K562 (cell line): Measurements from ENCODE around the gene ITPR2. TPM values are rescaled to one million over a fixed set of nuclear protein-coding genes. Genes with fewer than 3 reads are reported as not detected.

ENCODE experiments used
- BMI1 ChIP-seq: fragments of 150-350 bp; IDR thresholded peaks from 2 replicates; pipeline ENCODE4 v1.6.1; 2014; ENCODE audit warnings: low read length
- CREB1 ChIP-seq, 2 experiments: sonication (generic) in 1 of 2; formaldehyde crosslinking in 1 of 2; IDR thresholded peaks; 2 replicates each; pipeline versions ENCODE4 v1.6.1 to v1.8.0; 2012 to 2022; ENCODE audit warnings: inconsistent platforms in 1 of 2, mild to moderate bottlenecking in 1 of 2, missing genetic modification reagents in 1 of 2, moderate library complexity in 1 of 2
- DACH1 ChIP-seq: fragments of 450-650 bp; IDR thresholded peaks from 2 replicates; pipeline ENCODE4 v1.6.1; 2018; ENCODE audit not compliant: partially characterized antibody
- ESRRA ChIP-seq: fragments of 450-650 bp; IDR thresholded peaks from 2 replicates; pipeline ENCODE4 v1.6.1; 2014; ENCODE audit warnings: low read depth, mild to moderate bottlenecking, moderate library complexity, borderline replicate concordance
- FOXJ2 ChIP-seq: fragments of 200-800 bp; sonication (Bioruptor generic); IDR thresholded peaks from 2 replicates; pipeline ENCODE4 v1.6.1; 2016; ENCODE audit warnings: missing genetic modification characterization, missing compliant biosample characterization
- GTF2F1 ChIP-seq: IDR thresholded peaks from 2 replicates; pipeline ENCODE4 v1.6.1; 2011; ENCODE audit warnings: low read depth, low read length, improper control_type of control experiment
- L3MBTL2 ChIP-seq: fragments of 450-650 bp; IDR thresholded peaks from 2 replicates; pipeline ENCODE4 v1.6.1; 2016; ENCODE audit warnings: mild to moderate bottlenecking, moderate library complexity
- LARP7 ChIP-seq: fragments of 450-650 bp; IDR thresholded peaks from 2 replicates; pipeline ENCODE4 v1.6.1; 2016
- POLR3A ChIP-seq: IDR thresholded peaks from 2 replicates; pipeline ENCODE4 v1.6.1; 2011; ENCODE audit warnings: borderline replicate concordance, mild to moderate bottlenecking, moderate library complexity; ENCODE audit not compliant: insufficient read length, insufficient read depth; ENCODE audit errors: extremely low read depth
- RBFOX2 ChIP-seq: fragments of 200-400 bp; formaldehyde crosslinking; IDR thresholded peaks from 2 replicates; pipeline ENCODE4 v1.6.1; 2017; ENCODE audit warnings: low read depth, mild to moderate bottlenecking, low read length, moderate library complexity
- ZNF316 ChIP-seq: fragments of 450-650 bp; IDR thresholded peaks from 2 replicates; pipeline ENCODE4 v1.6.1; 2016
- polyA plus RNA-seq, 8 experiments: library from polyadenylated mRNA; depleted of rRNA in 4 of 8; stranded (reverse) in 5 of 8; unstranded in 3 of 8; fragments of >200 nt; fragmentation: Nextera tagmentation in 2 of 8; fragmentation: Illumina TruSeq in 1 of 8; extraction: Ambion mirVana in 2 of 8; extraction: Trizol in 1 of 8; gene quantifications; 2 replicates each; pipeline versions ENCODE4 v1.2.1 to v1.2.3, GENCODE V29; 2011 to 2014; ENCODE audit warnings: inconsistent platforms in 1 of 8, missing spikeins in 1 of 8
- total RNA-seq, 7 experiments: library from RNA; depleted of rRNA in 6 of 7; stranded (reverse); fragments of >200 nt in 6 of 7; fragmentation: Illumina TruSeq in 2 of 7; extraction: Trizol in 2 of 7; gene quantifications; 2 replicates each; pipeline versions ENCODE4 v1.2.1 to v1.2.3, GENCODE V29; 2011 to 2021; ENCODE audit warnings: low replicate concordance in 1 of 7
- TF ChIP-seq, protein P1 (sequence below): fragments of 250-450 bp; sonication (Bioruptor Pico); IDR thresholded peaks from 2 replicates; pipeline ENCODE4 v1.5.0; 2020; ENCODE audit warnings: mild to moderate bottlenecking
- TF ChIP-seq, protein P2 (sequence below): fragments of 150-350 bp; IDR thresholded peaks from 2 replicates; pipeline ENCODE4 v1.6.1; 2014; ENCODE audit warnings: low read depth, mild to moderate bottlenecking, low read length, borderline replicate concordance
- TF ChIP-seq, protein P3 (sequence below): fragments of 250-450 bp; sonication (Bioruptor Pico); IDR thresholded peaks from 2 replicates; pipeline ENCODE4 v1.9.0; 2021; ENCODE audit warnings: mild to moderate bottlenecking, inconsistent platforms
- TF ChIP-seq, protein P4 (sequence below): conservative IDR thresholded peaks from 2 replicates; pipeline ENCODE4 v1.6.1; 2011; ENCODE audit warnings: low read depth, mild to moderate bottlenecking, low read length; ENCODE audit not compliant: control insufficient read depth
- TF ChIP-seq, protein P5 (sequence below), 2 experiments: fragments of 200-800 bp in 1 of 2; sonication (Bioruptor generic) in 1 of 2; sonication (generic) in 1 of 2; formaldehyde crosslinking in 1 of 2; IDR thresholded peaks in 1 of 2; conservative IDR thresholded peaks in 1 of 2; 2 replicates each; pipeline versions ENCODE4 v1.5.0 to v1.6.1; 2016 to 2020; ENCODE audit warnings: missing compliant biosample characterization in 1 of 2, missing genetic modification characterization in 1 of 2, missing genetic modification reagents in 1 of 2

ITPR2 gene
- total and polyA plus RNA-seq, 9 of the 15 experiments (the other 6 are each of a cell fraction or from before 2014, with no cell fraction given), result 0.21 to 3.3 (median 0.95) TPM

DNA sequence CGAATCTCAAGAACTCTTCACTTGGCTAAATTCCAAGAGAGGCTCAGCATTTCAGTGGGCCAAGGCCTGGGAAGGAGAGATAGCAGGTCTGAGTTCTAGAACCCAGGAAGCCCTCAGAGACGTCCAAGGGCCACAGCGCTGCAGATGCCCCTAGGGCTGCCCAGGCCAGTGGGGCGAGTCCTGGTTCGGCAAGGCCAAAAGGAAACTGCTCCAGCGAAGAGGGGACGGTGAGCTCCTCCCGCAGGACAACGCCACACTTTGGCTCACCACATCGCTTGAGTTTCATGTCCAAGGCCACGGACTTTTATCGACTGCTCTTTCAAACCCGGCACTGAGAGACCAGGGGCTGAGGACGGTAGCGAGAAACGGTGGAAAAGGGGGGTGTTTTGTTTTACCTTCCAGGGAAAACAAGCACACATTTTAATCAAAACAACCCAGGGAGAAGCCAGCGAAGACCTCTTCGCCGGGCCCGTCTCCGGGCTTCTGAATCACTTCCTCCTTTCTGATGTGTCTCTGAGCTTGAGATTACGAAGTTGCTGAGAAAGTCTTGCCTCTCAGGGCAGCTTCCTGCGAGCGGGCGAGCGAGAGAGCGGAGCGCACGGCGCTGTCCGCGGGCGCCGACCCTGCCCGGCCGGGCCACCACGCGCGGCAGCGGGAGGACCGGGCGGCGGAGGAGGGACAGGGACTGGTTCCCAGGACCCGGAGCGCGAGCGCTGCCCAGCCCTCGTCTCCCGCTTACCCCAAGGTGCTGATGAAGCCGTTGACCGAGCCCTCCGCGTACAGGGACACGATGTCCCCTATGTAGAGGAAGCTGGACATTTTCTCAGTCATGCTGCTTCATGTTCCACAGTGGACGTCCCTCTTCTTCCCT, 808 bp downstream of the ITPR2 start (continued):
- TF ChIP-seq, protein P1, sequence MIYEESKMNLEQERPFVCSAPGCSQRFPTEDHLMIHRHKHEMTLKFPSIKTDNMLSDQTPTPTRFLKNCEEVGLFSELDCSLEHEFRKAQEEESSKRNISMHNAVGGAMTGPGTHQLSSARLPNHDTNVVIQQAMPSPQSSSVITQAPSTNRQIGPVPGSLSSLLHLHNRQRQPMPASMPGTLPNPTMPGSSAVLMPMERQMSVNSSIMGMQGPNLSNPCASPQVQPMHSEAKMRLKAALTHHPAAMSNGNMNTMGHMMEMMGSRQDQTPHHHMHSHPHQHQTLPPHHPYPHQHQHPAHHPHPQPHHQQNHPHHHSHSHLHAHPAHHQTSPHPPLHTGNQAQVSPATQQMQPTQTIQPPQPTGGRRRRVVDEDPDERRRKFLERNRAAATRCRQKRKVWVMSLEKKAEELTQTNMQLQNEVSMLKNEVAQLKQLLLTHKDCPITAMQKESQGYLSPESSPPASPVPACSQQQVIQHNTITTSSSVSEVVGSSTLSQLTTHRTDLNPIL (CRISPR knock-in tag), result no peak
- TF ChIP-seq GTF2F1, result no peak
- TF ChIP-seq, protein P2, sequence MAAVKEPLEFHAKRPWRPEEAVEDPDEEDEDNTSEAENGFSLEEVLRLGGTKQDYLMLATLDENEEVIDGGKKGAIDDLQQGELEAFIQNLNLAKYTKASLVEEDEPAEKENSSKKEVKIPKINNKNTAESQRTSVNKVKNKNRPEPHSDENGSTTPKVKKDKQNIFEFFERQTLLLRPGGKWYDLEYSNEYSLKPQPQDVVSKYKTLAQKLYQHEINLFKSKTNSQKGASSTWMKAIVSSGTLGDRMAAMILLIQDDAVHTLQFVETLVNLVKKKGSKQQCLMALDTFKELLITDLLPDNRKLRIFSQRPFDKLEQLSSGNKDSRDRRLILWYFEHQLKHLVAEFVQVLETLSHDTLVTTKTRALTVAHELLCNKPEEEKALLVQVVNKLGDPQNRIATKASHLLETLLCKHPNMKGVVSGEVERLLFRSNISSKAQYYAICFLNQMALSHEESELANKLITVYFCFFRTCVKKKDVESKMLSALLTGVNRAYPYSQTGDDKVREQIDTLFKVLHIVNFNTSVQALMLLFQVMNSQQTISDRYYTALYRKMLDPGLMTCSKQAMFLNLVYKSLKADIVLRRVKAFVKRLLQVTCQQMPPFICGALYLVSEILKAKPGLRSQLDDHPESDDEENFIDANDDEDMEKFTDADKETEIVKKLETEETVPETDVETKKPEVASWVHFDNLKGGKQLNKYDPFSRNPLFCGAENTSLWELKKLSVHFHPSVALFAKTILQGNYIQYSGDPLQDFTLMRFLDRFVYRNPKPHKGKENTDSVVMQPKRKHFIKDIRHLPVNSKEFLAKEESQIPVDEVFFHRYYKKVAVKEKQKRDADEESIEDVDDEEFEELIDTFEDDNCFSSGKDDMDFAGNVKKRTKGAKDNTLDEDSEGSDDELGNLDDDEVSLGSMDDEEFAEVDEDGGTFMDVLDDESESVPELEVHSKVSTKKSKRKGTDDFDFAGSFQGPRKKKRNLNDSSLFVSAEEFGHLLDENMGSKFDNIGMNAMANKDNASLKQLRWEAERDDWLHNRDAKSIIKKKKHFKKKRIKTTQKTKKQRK, result no peak
- TF ChIP-seq DACH1, result no peak
- TF ChIP-seq FOXJ2, result no peak
- TF ChIP-seq ESRRA, result no peak
- TF ChIP-seq POLR3A, result no peak
- TF ChIP-seq BMI1, result no peak
- TF ChIP-seq RBFOX2, result peak; percentile 74
- TF ChIP-seq, protein P3, sequence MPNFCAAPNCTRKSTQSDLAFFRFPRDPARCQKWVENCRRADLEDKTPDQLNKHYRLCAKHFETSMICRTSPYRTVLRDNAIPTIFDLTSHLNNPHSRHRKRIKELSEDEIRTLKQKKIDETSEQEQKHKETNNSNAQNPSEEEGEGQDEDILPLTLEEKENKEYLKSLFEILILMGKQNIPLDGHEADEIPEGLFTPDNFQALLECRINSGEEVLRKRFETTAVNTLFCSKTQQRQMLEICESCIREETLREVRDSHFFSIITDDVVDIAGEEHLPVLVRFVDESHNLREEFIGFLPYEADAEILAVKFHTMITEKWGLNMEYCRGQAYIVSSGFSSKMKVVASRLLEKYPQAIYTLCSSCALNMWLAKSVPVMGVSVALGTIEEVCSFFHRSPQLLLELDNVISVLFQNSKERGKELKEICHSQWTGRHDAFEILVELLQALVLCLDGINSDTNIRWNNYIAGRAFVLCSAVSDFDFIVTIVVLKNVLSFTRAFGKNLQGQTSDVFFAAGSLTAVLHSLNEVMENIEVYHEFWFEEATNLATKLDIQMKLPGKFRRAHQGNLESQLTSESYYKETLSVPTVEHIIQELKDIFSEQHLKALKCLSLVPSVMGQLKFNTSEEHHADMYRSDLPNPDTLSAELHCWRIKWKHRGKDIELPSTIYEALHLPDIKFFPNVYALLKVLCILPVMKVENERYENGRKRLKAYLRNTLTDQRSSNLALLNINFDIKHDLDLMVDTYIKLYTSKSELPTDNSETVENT, result no peak
- no peak for TF ChIP-seq L3MBTL2
- TF ChIP-seq ZNF316, result no peak
- TF ChIP-seq CREB1 (IDR thresholded peaks at IDR 0.05), result 0 out of 2 replicates have a peak, but pooled peaks have one; percentile 12
- no peak for TF ChIP-seq CREB1 (CRISPR knock-in tag; IDR thresholded peaks at IDR 0.05)
- no peak for TF ChIP-seq LARP7
- TF ChIP-seq, protein P4, sequence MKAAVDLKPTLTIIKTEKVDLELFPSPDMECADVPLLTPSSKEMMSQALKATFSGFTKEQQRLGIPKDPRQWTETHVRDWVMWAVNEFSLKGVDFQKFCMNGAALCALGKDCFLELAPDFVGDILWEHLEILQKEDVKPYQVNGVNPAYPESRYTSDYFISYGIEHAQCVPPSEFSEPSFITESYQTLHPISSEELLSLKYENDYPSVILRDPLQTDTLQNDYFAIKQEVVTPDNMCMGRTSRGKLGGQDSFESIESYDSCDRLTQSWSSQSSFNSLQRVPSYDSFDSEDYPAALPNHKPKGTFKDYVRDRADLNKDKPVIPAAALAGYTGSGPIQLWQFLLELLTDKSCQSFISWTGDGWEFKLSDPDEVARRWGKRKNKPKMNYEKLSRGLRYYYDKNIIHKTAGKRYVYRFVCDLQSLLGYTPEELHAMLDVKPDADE, result no peak
- TF ChIP-seq, protein P5, sequence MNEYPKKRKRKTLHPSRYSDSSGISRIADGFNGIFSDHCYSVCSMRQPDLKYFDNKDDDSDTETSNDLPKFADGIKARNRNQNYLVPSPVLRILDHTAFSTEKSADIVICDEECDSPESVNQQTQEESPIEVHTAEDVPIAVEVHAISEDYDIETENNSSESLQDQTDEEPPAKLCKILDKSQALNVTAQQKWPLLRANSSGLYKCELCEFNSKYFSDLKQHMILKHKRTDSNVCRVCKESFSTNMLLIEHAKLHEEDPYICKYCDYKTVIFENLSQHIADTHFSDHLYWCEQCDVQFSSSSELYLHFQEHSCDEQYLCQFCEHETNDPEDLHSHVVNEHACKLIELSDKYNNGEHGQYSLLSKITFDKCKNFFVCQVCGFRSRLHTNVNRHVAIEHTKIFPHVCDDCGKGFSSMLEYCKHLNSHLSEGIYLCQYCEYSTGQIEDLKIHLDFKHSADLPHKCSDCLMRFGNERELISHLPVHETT (CRISPR knock-in tag; conservative IDR thresholded peaks at IDR 0.05 in 1 of 2, IDR thresholded peaks at IDR 0.05 in 1 of 2), result no peak
